Measurements from ENCODE around the gene XRCC3.

Gene XRCC3

DNA sequence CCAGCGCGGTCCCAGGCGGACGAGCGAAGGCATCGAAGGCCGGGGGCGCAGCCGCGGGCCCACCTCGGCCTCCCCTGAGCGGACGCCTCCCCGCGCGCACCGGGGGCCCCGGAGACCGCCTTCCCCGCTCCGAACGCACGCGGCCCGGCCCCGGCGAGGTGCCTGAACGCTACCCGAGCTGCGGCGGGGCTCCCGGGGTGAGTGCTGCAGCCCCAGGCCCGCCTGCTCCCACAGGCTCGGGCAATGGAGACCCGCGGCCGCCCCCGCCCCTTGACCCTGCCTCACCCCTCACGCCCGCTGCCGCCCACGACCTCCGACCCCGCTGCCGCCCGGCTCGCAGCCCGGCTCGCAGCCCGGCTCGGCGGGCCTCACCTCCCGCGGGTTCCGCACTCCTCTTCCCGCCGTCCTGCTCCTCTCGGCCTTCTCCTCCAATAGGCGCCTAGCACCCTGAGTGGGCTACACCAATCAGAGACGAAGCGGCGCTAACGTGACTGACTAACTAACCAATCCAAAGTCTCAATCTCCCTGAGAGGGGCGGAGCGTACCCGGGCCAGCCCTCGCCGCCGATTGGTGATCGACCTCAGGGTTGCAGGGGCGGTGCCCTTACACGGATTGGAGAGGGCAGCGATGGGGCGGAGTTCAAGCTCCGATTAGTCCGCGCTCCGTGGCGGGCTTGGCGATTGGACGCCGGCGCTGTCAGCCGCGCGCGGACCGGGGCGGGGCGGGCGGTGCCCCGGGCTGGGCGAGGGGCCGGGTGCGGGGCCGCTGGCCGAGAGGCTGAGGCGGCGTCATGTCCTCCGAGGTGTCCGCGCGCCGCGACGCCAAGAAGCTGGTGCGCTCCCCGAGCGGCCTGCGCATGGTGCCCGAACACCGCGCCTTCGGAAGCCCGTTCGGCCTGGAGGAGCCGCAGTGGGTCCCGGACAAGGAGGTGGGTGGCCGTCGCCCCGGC lies at the start of gene XRCC3, which contains the start of gene ZFYVE21:
Gene XRCC3 (minus strand): TSS at position 400 of the 949 bp plus-strand sequence. CDS start 4,364 bp downstream, outside the sequence.
Gene ZFYVE21 (plus strand): TSS at position 759 of the 949 bp plus-strand sequence. CDS start 32 bp downstream, at position 791.
- in situ Hi-C loops (cut with MboI; ENCODE audit: low sequenced_read_pairs) = no loop called here

DNA sequence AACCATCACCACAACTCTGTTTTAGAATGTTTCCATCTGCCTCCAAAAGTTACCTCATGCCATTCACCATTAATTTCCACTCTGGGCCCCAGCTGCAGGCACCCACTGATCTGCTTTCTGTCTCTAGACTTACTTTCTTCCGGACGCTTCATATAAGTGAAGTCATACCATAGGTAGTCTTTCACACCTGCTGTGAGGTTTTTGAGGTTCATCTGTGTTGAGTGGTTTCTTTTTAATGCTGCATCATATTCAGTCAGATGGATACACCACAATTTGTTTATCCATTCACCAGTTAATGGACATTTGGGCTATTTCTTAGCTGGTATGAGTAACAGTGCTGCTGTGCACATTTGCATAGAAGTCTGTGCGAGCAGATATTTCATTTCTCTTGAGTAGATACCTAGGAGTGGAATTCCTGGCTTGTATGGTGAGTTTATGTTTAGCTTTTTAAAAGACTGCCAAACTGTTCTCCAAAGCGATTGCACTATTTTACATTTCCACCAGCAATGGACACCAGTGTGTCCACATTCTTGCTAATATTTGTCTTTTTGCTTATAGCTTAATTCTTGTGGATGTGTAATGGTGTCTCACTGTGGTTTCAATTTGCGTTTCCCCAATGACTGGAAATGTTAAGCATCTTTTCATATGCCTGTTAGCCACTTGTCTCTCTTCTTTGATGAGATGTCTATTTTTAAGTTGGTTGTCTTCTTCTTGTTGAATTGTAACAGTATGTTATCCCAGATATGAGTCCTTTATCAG lies 48.7 kb upstream of the XRCC3 start:
- in situ Hi-C loops (cut with MboI; ENCODE audit: low sequenced_read_pairs) = no loop called here

DNA sequence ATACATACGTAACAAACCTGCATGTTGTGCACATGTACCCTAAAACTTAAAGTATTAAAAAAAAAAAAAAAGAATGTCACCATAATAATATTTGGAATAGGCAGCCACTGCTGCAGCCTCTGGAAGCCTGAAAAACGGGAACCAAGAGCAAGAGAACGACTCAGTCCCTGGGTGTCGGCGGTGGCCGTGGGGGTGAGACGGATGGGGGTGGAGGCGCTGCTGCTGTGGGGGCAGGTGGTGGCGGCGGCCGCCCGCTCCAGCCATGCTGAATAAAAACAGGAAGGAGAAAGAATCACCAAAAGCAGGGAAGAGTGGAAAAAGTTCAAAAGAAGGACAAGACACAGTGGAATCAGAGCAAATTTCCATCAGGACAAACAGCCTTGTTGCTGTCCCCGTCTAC lies 47.3 kb upstream of the XRCC3 start:
- in situ Hi-C loops (cut with MboI; ENCODE audit: low sequenced_read_pairs) = no loop called here

DNA sequence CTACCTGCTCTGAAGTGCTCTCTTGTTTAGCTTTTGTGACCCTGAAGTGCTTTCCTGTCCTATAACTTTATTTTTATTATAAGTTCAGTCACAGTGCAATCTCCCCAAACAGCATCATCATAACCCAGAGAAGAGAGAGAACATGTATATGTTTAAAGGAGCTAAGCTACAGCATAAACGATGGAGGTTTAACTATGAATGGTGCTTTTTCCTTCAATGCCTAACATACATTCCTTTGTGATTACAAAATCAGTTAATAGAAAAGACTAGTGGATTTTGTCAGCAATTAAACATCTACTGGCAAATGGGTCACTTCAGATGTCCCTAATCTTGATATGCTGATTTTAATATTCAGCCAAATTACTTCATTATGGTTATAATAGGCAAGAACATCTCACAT lies 46.8 kb upstream of the XRCC3 start:
- in situ Hi-C loops (cut with MboI; ENCODE audit: low sequenced_read_pairs) = no loop called here

DNA sequence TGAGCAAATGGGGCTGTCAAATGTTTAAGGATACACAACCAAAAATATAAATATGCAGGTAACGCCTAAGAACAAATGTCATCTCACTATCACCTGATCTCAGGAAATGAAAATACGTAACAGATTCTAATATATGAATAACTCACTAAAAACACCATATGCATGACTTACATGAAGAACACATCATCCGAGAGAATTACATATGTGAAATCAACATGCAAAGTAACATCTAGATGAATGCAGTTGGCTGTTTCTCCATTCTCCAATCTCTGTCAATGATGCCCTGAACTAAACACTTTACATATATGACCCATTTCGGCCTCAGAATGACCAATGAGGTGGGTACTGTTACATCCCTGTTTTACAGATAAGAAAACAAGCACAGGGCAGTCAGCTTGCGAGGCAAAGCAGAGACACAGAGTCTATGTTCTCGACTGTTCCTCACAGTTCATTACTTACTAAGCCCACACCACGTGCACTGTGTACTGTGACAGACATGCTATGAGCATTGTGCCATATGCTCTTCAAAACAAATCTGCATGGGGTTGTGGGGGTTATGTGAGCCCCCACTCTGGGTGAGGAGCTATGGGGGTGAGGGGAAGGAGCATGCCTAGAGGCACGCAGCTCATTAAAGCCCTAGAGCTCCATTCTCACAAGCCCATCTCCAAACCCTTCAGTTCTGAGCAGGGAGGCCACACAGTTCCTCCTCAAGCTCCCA lies 43.0 kb upstream of the XRCC3 start:
- in situ Hi-C loops (cut with MboI; ENCODE audit: low sequenced_read_pairs) = no loop called here

DNA sequence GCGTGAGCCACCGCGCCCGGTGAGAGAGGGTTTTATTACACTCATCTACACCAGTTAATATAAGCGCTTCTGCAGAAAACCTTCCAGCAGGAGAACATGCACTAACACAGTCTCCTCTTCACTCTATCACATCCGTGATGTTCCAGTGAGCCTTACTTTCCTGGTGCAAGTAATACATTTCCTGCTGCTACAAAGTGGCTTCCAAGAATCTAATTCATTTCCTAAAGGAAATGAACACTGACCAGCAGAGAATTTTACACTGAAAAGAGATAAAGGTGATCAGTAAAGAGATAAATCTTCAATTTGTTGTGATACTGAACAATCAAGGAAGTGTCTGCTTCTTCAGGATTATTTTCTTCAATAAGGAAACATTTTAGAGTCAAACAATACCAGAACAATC lies 39.8 kb upstream of the XRCC3 start:
- in situ Hi-C loops (cut with MboI; ENCODE audit: low sequenced_read_pairs) = no loop called here

DNA sequence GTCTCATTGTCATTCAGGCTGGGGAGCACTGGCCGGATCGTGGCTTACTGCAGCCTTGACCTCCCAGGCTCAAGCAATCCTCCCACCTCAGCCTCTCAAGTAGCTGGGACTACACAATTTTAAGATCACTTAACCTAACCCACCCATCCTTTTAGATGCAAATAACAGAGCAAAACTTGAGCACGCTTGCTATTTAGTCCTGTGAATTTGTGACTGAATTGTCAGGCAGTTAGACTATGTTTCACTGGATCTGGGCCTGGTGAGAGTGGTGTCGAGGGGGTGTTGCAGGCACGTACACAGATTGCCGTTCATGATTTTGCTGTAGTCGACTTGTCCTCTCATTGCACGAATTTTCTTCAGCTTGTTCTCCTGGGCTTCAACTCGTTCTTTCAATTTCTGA lies 38.5 kb upstream of the XRCC3 start:
- in situ Hi-C loops (cut with MboI; ENCODE audit: low sequenced_read_pairs) = no loop called here

DNA sequence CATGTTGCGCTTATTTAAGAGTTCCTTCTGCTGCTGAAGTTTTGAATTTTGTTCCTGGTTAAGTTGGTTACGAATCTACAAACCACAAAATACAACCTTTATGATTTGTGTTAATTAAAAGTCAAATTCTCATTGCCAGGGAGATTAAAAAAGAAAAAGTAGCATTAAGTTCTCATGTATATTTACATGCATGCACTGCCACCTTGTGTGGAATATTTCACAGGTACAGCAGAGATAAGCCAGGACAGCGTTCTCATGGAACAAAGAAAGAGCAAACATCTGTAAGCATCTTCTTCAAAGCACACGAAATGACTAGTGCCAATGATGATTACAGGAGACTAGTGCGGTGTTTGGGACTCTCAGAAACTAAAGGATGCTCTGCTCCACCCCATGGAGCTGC lies 34.6 kb upstream of the XRCC3 start:
- in situ Hi-C loops (cut with MboI; ENCODE audit: low sequenced_read_pairs) = no loop called here

DNA sequence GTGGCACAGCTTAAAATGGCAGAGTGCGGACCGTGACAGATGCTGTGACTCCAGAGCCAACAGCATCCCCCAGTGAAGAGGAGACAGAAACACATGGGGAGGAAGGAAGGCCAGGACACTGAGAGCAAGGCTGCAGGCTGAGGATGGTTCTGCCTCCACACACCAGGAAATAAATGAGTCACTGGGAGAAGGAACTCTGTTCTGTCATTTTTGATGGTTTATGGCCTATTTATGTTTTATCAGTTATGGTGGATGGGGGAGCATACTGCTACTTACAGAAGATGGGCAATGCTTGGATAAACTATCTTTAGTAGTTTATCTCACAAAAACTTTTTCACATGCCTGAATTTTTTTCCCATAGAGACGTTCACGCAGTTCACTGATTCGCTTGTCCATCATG lies 34.2 kb upstream of the XRCC3 start:
- in situ Hi-C loops (cut with MboI; ENCODE audit: low sequenced_read_pairs) = no loop called here

DNA sequence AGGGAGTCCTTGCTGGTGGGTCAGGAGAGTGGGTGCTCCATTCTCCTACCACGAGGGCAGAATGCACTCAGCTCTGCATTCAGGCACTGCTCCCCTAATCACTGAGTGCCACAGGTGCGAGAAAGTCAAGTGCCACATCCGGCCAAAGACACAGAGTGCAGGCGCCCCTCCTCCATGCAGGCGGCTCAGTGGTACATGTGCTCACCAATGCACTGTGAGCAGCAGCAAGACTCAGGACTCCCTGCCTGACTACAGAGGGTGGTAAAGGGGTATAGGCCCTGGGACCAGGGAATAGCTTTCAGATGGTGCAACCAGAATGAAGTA lies 33.2 kb upstream of the XRCC3 start:
- in situ Hi-C loops (cut with MboI; ENCODE audit: low sequenced_read_pairs) = no loop called here

DNA sequence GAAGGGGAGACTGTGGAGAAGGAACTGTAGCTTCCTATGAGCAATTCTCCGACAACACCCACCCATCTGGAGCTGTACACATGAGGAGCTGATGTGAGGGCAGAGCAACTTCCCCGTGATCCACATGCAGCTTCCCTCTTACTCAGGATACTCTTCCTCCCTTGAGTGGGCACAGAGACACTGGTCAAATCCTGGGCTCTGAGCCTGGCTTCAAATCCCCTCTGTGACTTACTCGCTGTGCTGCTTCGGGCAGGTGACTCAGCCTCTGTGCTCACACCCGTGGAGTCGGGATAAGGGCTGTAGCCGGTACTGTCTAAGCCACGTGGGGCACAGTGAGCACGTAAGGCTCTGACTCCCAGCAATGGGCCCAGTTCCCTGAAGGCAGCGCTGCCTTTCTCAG lies 31.4 kb upstream of the XRCC3 start:
- in situ Hi-C loops (cut with MboI; ENCODE audit: low sequenced_read_pairs) = no loop called here

DNA sequence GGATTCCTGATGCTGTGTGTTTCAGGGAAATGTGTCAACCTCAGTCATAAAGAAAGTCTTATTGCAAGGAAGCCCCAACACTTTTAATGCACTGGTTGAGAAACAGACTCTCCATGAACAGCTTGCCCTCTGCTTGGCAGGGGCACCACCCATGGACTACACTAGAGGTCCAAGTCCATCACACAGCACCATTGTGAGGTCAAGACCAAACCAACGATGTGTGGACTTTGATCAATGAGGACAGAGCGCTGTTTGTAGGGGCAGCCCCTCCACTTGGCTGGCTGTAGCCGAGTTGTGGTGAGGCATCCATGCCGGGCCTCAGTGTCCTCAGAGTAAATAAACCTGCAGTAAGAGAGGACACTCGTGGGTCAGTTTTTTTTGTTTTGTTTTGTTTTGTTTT lies 30.2 kb upstream of the XRCC3 start:
- in situ Hi-C loops (cut with MboI; ENCODE audit: low sequenced_read_pairs) = no loop called here

DNA sequence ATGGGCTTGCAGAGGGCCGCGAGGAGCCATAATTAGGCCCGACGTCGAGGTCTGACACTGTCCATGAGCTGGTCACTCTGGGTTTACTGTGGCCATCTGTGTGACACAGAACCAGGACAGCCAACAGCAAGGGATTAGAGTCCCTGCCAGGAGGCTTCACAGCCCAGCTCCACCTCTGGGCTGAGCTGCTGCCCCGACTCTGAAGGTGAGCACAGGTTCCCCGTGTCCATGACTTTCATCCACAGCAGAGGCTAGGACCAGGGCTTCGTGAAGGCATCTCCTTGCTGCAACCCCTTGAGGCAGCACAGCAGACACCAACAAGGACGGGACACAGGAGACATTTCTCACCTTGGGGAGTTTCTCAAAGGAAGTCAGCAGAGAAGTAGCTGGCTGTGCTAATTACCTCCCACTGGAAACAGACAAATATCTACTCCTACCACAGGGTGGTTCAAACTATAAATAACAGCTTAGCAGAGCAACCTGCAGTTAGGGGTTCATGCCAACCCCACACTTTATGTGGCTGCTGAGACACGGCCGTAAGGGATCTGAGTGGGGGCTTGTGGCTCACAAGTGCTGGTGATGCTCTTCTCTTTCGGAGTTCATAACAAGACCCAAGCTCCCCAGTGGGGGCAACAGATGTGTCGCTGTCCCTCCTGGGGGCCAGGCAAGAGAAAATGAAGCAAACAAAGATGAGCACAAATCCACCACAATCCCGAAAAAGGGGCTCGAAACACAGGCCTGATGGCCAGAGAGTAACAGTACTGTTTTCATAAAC lies 29.6 kb upstream of the XRCC3 start:
- in situ Hi-C loops (cut with MboI; ENCODE audit: low sequenced_read_pairs) = no loop called here

DNA sequence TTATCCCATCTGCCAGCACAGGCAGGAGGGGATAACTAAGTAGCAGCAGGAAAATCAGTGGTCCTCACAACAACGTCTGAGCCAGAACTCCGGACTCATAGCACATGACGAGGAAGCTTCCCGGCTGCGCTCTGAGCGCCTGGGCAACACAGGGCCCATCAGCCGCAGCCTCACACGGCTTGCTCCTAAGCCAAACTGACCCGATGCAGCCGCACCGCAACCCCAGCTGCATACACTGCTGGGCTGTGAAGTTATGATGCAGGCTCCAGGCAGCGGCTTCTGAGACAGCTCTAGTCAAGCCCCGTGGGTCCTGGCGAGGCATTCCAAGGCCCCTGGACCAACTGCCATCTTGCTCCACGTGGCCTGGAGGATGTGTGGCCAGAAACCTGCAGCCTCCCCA lies 28.4 kb upstream of the XRCC3 start:
- in situ Hi-C loops (cut with MboI; ENCODE audit: low sequenced_read_pairs) = no loop called here

DNA sequence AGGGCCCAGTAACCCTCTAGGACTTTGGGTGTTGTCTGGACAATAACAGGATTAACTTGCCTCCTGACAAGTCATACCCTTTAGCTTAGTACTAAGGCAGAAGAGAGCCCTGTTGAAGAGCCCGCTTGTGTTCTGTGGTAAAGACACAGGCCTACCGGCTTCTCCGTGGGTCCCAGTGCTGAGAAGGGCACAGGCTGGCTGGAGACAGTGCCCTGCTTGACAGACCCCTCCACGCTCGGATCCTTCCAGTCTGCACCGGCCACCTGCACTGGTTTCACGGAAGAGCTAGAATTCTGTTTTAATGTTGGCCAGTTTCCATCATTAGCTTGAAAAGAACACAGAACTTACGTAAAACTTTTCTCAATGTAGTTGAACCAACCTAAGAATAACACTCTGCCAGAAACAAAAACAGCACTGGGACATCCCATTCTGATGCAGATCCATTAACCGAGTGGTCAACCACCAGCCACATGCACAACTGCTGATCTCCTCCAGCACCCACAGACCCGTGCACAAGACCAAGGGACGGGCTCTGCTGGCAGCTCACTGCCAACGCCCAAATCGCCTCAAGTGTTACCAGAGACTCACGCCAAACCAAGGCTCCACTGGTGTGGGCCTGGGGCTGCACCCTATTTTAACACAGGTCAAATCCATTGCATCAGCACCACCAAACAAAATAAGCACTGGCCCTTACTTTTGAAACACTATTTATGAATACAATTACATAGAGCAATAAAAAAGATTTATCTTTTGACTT lies 27.4 kb upstream of the XRCC3 start:
- in situ Hi-C loops (cut with MboI; ENCODE audit: low sequenced_read_pairs) = no loop called here

DNA sequence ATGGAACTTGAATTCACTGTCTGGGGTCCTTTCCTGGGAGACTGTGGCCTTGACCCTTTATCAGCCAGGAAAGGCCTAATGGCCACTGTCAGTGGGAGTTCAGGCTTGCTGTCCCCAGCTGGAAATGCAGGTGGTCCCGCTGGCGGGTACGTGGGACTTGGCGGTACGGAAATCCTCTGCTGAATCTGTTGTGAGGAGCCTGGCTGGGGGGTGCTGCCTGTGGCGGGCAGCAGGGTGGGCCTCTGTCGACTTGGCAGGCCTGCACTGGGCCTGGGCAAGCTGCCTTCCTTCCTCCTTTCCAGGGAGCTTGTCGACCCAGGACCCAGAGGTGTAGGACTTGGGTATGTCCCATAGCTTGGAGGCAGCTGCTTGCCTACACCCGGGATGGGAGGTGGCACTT lies 26.6 kb upstream of the XRCC3 start:
- in situ Hi-C loops (cut with MboI; ENCODE audit: low sequenced_read_pairs) = no loop called here

DNA sequence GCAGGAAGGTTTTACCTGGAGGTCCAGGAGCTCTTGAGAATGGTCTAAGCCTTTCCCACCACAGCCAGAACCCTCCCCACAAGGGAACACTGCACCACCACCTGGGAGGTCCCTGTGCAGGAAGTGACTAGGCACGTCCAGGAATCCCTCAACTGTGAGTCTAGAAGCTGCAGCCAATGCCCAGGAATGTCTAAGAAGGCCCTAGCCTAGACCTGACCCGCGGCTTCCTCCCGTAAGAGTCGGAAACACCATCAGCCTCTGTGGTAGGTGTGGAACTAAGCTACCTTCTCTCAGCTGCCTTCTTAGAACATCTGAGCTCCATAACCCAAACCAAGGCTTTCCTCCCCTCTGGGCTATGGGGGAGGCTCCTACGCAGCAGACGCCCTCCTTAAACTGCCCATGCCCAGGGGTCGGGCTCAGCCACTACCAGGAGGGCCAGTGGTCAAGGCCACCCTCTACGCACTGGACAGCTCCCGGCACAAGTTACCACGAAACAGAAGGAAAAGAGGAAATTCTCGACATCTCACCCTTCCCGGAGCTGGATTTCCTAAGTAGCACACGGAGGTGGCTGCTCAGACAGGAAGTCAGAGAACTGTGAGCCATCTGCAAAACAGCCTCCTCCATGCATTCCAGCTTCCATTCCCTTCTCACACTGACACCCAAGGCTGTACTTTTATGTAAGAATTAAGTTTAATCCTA lies 25.9 kb upstream of the XRCC3 start:
- in situ Hi-C loops (cut with MboI; ENCODE audit: low sequenced_read_pairs) = no loop called here

DNA sequence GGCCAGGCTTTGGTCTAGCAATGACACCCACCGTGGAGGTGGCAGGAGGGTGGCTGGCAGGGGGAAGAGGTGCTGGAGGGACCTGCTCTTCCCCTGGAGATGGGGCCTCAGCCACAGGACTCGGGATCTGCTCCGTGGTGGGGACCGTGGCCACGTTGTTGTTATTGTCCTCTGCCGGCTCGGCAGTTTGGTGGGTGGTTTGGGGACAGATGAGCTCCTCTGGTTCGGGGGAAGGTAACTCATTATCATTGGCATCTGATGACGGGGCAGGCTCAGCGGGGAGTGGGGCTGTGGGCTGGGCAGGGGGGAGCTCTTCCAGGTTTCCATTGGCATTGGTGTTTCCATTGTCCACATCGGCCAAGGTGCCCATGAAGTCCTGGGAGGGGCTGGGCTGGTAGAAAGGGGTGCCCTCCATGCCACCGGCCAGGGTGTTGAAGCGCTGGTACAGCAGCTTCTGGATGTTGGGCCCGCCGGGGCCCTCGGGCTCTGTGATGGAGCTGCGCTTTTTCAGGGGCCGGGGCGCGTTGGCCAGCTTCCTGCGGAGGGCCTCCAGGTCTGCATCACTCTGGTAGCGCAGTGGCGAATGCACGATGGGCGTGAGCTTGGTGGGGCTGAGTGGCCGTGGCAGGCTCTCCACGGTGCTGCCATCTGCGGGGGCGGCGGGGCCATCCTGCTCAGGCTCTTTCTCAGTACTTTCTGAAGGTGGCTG lies 24.7 kb upstream of the XRCC3 start:
- in situ Hi-C loops (cut with MboI; ENCODE audit: low sequenced_read_pairs) = no loop called here

DNA sequence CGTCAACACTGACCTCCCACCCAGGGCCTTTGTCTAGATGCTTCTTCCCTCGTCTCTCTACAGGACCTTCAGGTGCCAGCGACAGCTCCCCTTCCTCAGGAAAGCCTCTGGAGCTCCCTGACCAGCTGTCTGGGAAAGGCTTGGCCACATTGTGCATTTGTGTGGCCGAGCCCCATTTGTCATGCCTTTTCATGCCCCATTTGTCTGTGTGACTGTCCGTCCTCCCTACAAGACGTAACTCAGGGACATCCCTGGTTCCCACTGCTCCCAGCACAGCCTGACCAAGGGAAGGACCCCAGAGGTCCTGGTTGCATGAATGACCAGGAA lies 24.2 kb upstream of the XRCC3 start:
- in situ Hi-C loops (cut with MboI; ENCODE audit: low sequenced_read_pairs) = no loop called here
